ENCODE results near the gene YDJC. TPM values are rescaled to one million over a fixed set of nuclear protein-coding genes. Genes with fewer than 3 reads are reported as not detected.

The YDJC gene
- total RNA-seq, 1 donor, result 25.0 TPM

DNA sequence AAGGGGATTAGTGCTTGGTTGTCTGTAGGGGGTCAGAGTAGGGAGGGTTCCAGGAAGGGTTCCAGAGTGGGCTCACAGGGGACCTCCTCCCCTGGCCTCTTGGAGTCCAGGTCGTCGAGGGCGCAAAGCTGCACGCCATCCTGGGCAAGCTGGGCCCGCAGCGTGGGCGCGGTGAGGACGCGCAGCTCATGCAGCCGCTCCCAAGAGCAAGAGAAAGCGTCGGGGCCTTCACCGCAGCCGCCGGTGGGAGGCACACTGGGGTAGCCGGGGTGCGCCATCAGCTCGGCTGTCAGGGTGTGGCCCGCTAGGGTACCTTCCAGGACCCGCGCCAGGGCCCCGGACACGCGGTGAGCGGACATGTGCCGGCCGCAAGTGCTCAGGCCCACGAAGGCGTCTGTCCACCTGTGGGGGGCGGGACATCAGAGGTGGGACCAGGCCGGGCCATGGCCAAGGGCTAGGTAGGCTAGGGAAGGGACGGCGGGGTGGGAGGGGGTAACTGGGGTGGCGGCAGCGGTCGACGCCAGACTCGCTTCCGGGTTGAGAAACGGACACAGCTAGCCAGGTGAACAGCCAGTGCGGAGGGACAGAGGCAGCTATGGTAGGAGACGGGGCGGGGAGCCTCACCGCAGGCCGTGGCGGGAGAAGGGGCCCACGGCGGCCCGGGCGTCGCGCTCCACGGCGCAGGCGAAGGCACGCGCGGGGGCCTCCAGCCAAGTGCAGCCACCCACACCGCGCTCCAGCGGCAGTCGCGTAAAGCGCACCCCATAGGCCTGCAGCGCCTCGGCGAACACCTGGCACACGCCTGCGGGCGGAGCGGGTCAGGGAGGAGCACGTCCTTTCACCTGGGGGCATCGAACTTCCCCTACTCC lies 1.2 kb downstream of the YDJC start:
- H3K36me3 ChIP-seq (ENCODE audit: insufficient read depth, low read length), result peaks cover 7% of the 10 kb centered on the region
- H3K4me1 ChIP-seq (ENCODE audit: insufficient read depth, low read length), result peaks cover 9% of the 10 kb centered on the region
- H3K9me3 ChIP-seq (ENCODE audit: low read depth, low read length), result no peaks in the 10 kb centered on the region
- no peak for DNase-seq (ENCODE audit: insufficient read length, low spot score, missing footprints)
- H3K4me2 ChIP-seq (ENCODE audit: insufficient read depth, low read length), result peak overlapping the region; percentile 94
- H3K4me3 ChIP-seq (ENCODE audit: insufficient read depth, low read length), result peak overlapping the region; percentile 96
- H3K27ac ChIP-seq (ENCODE audit: low read depth, low read length), result peak overlapping the region; percentile 77
- TF ChIP-seq, protein P1, sequence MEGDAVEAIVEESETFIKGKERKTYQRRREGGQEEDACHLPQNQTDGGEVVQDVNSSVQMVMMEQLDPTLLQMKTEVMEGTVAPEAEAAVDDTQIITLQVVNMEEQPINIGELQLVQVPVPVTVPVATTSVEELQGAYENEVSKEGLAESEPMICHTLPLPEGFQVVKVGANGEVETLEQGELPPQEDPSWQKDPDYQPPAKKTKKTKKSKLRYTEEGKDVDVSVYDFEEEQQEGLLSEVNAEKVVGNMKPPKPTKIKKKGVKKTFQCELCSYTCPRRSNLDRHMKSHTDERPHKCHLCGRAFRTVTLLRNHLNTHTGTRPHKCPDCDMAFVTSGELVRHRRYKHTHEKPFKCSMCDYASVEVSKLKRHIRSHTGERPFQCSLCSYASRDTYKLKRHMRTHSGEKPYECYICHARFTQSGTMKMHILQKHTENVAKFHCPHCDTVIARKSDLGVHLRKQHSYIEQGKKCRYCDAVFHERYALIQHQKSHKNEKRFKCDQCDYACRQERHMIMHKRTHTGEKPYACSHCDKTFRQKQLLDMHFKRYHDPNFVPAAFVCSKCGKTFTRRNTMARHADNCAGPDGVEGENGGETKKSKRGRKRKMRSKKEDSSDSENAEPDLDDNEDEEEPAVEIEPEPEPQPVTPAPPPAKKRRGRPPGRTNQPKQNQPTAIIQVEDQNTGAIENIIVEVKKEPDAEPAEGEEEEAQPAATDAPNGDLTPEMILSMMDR (IDR thresholded peaks at IDR 0.05; ENCODE audit: extremely low read depth, low read depth, low read length), result no peak
- H2AFZ ChIP-seq (ENCODE audit: low read length), result no peak overlapping the region
- peaks cover 35% of the 10 kb centered on the region for H4K20me1 ChIP-seq (ENCODE audit: insufficient read depth, low read length)
- H3K27me3 ChIP-seq (ENCODE audit: insufficient read depth, low read length), result no peaks in the 10 kb centered on the region
- peaks cover 45% of the 10 kb centered on the region for H3K79me2 ChIP-seq (ENCODE audit: insufficient read depth, low read length)

DNA sequence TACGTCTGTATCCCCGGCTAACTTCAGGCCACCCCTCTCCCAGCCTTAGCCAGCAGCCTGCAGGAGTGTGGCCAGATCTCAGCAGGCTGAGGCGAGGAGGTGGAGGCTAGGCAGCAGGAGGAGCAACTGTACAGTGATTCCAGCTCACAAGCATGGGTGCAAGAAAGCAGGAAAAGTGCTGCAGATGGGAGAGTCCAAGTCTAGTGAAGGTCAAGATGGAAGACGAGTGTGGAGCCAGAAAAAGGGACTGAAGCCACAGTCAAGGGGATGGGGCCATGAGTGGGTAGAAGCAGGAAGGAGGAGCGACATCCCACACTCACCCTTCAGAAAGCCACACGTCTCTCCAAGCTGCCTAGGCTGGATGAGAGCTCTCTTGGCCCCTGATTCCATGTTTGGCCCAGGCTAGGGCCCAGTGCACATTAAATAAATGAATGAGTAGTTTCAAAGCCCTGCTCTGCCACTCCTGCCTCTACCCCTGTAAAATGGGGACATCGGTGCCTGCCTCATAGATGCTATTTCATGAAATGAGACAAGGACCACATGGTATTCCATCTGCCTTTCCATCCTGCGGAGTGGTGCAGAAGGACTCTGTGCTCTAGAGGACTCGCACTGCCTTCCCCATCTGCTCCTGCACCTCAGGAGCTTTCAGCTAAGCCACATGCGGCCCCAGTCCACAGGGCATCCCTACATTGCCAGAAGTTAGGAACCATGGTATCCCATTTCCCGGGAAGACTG lies 2.9 kb downstream of the YDJC start:
- H3K4me2 ChIP-seq (ENCODE audit: insufficient read depth, low read length), result no peak overlapping the region
- H3K27ac ChIP-seq (ENCODE audit: low read depth, low read length), result no peak overlapping the region
- H3K27me3 ChIP-seq (ENCODE audit: insufficient read depth, low read length), result no peaks in the 10 kb centered on the region
- TF ChIP-seq, protein P1 (IDR thresholded peaks at IDR 0.05; ENCODE audit: extremely low read depth, low read depth, low read length), result no peak
- peaks cover 49% of the 10 kb centered on the region for H4K20me1 ChIP-seq (ENCODE audit: insufficient read depth, low read length)
- H3K4me1 ChIP-seq (ENCODE audit: insufficient read depth, low read length), result peaks cover 9% of the 10 kb centered on the region
- no peak for DNase-seq (ENCODE audit: insufficient read length, low spot score, missing footprints)
- H3K79me2 ChIP-seq (ENCODE audit: insufficient read depth, low read length), result peaks cover 62% of the 10 kb centered on the region
- peaks cover 24% of the 10 kb centered on the region for H3K36me3 ChIP-seq (ENCODE audit: insufficient read depth, low read length)
- no peak overlapping the region for H2AFZ ChIP-seq (ENCODE audit: low read length)
- no peaks in the 10 kb centered on the region for H3K9me3 ChIP-seq (ENCODE audit: low read depth, low read length)
- no peak overlapping the region for H3K4me3 ChIP-seq (ENCODE audit: insufficient read depth, low read length)

DNA sequence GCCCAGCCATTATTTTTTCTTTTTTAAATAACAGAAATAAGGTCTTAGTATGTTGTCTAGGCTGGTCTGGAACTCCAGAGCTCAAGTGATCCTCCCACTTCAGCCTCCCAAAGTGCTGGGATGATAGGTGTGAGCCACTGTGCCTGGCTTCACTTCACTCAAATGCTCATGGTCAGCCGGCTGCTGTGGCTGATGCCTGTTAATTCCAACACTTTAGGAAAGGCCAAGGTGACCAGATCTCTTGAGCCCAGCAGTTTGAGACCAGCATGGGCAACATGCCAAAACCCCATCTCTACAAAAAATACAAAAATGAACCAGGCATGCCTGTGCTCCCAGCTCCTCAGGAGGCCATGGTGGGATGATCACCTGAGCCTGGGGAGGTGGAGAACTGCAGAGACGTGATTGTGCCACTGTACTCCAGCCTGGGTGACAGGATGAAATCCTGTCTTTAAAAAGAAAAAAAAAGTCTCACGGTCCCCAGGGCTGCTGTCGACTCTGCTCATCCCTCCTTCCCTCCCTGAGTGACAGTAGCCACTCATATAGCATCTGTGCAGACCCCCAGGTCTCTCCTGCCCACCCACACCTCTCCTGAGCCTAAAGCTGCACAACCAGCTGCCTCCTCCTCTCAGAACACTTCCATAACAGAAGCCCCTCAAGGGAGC lies 3.6 kb downstream of the YDJC start:
- H2AFZ ChIP-seq (ENCODE audit: low read length), result no peak overlapping the region
- TF ChIP-seq, protein P1 (IDR thresholded peaks at IDR 0.05; ENCODE audit: extremely low read depth, low read depth, low read length), result no peak
- DNase-seq (ENCODE audit: insufficient read length, low spot score, missing footprints), result no peak
- H3K27ac ChIP-seq (ENCODE audit: low read depth, low read length), result no peak overlapping the region
- H4K20me1 ChIP-seq (ENCODE audit: insufficient read depth, low read length), result peaks cover 51% of the 10 kb centered on the region
- no peak overlapping the region for H3K4me2 ChIP-seq (ENCODE audit: insufficient read depth, low read length)
- no peak overlapping the region for H3K4me3 ChIP-seq (ENCODE audit: insufficient read depth, low read length)
- peaks cover 26% of the 10 kb centered on the region for H3K36me3 ChIP-seq (ENCODE audit: insufficient read depth, low read length)
- no peaks in the 10 kb centered on the region for H3K9me3 ChIP-seq (ENCODE audit: low read depth, low read length)
- no peaks in the 10 kb centered on the region for H3K27me3 ChIP-seq (ENCODE audit: insufficient read depth, low read length)
- peaks cover 9% of the 10 kb centered on the region for H3K4me1 ChIP-seq (ENCODE audit: insufficient read depth, low read length)
- H3K79me2 ChIP-seq (ENCODE audit: insufficient read depth, low read length), result peaks cover 66% of the 10 kb centered on the region
